HG02571 (cell line): ENCODE results near the gene ABHD2.
A peak's percentile ranks its signal among the peaks of the same experiment; 100 is the strongest.
"Not testable (repeated sequence)": the region's sequence is repeated elsewhere in the genome, so short reads cannot be mapped to it uniquely, and the experiment has no call there.

Experiments used
- ATAC-seq: cut with Tn5 transposase; IDR thresholded peaks from one replicate; pipeline ENCODE4 v1.9.1; 2021; ENCODE audit warnings: mild to moderate bottlenecking, moderate library complexity; ENCODE audit not compliant: unreplicated experiment

ABHD2 gene

GRCh38 chr15:89087830-89088604 is at the start of gene ABHD2:
TSS of gene ABHD2 (plus strand) at chr15:89088456. CDS start at chr15:89116328, 27,872 bp downstream.
- peak; percentile 96 for ATAC-seq

- ATAC-seq = no peak
Measured at GRCh38 chr15:89039142-89039541, 49.1 kb upstream of the ABHD2 start.

DNA sequence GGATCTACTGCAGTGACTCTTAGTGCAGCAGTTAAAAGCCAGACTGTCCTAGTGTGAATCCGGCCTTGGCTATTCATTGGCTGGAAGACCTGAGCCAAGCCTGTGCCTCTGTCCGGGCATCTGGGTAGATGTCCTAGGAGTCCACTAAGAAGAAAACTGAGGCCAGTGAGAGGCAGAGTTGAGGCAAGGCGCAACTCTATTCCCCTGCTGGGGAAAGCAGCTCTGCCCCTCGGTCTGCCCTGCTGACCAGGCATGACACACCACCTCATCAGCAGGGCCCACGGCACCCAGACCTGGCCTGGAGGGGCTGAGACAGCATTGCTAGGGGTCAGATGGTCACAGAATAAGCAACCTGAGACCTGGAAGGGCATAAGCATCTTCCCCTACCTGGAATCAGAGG is 46.7 kb upstream of the ABHD2 start:
- no peak for ATAC-seq

DNA sequence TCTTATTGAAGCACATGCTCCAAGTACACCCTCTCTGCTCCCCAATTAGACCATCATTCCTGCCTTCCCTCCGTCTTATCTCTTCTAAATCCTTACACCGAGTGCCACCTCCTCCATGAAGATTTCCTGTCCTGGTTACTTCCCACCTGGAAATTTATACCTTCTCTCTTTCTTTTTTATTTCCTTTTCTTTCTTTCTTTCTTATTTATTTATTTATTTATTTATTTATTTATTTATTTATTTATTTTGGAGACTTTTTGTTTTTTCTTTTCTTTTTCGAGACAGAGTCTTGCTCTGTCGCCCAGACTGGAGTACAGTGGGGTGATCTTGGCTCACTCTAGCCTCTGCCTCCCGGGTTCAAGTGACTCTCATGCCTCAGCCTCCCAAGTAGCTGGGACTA is 45.9 kb upstream of the ABHD2 start:
- ATAC-seq = no peak

DNA sequence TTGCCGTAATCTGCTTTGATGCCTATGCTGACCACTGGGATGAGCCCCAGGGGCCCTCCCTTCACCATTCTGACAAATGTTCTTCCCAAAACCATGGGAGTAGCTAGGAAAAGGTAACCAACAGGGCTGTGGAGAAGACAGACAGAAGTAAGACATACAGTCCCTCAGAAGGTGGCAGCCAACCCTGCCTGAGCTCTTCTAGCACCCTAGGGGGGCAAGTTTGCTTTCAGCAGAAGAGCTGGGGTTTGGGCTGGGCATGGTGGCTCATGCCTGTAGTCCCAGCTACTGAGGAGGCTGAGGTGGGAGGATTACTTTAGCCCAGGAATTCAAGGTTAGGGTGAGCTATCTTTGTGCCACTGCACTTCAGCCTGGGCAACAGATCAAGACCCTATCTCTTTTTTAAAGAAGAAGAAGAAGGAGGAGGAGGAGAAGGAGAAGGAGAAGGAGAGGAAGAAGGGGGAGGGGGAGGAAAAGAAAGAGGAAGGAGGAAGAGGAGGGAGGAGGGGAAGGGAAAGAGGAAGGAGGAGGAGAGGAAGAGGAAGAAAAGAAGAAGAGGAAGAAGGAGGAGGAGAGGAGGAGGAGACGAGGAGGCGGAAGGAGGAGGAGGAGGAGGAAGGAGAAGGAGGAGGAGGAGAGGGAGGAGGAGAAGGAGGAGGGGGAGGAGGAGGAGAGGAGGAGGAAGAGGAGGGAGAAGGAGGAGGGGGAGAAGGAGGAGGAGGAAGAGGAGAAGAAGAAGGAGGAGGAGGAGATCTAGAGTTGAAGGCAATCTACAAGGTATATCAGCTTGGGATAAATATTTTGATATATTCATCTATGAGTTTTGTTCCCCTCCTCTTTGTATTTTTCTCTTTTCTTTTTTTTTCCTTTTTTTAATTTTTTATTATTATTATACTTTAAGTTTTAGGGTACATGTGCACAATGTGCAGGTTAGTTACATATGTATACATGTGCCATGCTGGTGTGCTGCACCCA is 44.9 kb upstream of the ABHD2 start:
- no peak for ATAC-seq

GRCh38 chr15:89049016-89049666 is 39.1 kb upstream of the ABHD2 start:
- ATAC-seq = not testable (repeated sequence)

DNA sequence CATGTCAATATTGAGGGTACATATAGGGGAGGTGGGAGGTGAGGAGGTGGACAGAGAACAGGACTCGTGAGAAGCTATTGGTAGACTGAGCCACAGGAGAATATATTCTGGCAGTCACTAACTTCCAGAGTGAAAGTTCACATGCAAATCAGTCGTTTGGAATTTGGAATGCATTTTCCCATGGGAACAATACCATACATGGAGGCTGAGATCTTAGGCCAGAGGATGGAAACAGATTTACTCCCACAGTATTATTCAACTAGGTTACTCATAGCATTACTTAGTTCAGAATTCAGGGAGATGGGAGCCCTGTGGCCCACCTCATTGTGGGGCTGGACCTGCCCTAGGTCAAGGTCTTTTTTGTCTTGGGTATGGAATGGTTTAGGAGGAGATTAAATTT is 36.4 kb upstream of the ABHD2 start:
- no peak for ATAC-seq

GRCh38 chr15:89052474-89052873 is 35.8 kb upstream of the ABHD2 start:
- no peak for ATAC-seq

- ATAC-seq = no peak
Measured at GRCh38 chr15:89054873-89055272, 33.4 kb upstream of the ABHD2 start.

- peak; percentile 68 for ATAC-seq
Measured at GRCh38 chr15:89057506-89058133, 30.6 kb upstream of the ABHD2 start.

DNA sequence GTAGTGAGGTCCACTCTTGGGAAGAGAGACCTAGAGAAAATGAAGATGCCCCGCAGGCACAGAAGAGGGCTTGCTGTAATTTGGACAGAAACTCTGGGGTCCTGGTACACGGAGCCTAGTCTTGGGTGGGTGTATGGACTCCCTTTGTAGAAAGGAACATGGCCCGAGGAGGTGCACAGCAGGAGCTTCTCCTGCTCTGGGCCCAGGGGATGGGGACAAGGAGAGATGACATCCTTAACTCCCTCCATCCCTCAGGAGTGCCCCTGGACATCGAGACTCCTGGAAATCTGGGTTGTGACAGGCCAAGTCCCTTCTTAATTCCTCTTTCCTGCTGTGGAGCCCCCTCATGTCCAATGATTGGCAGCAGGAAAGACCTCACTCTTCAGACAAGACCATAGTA is 29.9 kb upstream of the ABHD2 start:
- ATAC-seq = no peak

DNA sequence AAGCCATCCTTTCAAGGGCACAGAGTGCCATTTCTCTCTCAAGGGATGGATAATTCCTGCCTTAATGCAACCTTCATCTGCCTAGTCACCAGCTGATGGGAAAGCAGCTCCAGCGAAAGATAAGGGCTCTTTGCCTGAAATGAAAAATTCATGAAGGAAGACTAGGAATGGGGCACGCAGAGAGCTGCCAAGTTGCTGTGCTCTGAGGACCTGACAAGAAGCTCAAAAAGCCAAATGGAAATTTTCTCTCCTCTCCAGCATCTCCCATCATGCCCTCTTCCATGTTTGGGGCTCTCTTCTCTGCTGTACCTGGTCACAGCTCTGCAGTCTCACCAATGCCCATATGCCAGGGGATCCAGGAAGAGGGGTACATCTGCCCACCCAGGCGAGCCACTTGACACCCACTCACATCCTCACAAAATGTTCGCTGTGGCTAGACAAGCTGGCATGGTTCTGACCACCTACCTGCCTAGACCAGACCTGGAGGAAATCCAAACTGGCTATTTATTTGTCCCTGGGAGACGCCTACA is 29.3 kb upstream of the ABHD2 start:
- no peak for ATAC-seq

DNA sequence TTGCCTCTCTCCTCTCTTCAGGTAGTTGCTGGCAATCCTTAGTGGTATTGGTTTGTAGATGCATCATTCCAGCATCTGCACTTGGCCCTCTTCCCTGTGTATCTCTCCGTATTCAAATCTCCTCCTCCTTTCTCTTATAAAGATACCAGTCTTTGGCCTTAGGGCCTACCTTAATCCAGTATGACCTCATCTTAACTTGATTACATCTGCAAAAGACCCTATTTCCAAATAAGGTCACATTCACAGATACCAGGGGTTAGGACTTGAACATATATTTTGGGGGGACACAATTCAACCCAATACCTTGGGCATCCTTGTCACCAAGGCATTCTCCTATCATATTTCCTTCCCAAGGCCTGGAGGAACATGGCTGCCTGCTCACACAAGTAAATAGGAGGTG is 22.0 kb upstream of the ABHD2 start:
- ATAC-seq = no peak

DNA sequence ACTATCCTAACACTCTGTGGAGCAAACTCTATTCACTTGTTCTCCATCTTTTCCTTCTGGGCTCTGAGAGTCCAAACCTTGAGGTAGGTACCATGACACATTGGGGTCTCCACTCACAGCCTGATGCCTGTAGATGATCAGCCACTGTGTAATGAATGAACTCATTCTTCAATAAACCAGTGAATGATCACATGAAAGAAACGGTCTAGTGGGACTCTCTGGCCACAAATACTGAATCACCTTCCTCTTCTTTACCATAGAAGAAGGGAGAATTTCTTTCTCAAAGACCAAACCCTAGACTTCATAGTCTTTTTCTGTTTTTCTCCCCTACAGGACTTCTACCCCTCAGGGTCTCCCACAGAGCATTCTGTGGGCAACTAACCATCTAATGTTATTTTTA is 20.5 kb upstream of the ABHD2 start:
- no peak for ATAC-seq

DNA sequence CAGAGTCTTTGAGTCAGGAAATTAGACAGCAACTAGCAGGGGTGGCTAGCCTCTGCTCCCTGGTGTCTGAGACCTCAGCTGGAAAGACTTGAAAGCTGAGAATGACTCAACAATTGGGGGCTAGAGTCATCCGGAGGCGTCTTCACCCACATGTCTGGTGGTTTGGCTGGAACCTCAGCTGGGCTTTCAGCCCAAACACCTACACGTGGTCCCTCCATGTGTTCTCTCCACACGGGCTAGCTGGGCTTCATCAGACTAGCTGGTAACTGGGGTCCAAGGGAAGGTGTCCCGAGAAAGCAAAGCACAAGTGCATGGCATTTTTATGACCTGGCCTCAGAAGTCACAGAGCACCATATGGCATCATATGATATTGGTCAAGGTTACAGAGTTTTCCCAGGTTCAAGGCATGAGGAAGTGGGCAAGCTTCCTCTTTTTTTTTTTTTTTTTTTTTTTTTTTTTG is 19.9 kb upstream of the ABHD2 start:
- peak; percentile 96 for ATAC-seq

- ATAC-seq = no peak
Measured at GRCh38 chr15:89070197-89071124, 17.8 kb upstream of the ABHD2 start.

GRCh38 chr15:89071471-89071870 is 16.8 kb upstream of the ABHD2 start:
- no peak for ATAC-seq

- no peak for ATAC-seq
Measured at GRCh38 chr15:89072277-89072869, 15.9 kb upstream of the ABHD2 start.

DNA sequence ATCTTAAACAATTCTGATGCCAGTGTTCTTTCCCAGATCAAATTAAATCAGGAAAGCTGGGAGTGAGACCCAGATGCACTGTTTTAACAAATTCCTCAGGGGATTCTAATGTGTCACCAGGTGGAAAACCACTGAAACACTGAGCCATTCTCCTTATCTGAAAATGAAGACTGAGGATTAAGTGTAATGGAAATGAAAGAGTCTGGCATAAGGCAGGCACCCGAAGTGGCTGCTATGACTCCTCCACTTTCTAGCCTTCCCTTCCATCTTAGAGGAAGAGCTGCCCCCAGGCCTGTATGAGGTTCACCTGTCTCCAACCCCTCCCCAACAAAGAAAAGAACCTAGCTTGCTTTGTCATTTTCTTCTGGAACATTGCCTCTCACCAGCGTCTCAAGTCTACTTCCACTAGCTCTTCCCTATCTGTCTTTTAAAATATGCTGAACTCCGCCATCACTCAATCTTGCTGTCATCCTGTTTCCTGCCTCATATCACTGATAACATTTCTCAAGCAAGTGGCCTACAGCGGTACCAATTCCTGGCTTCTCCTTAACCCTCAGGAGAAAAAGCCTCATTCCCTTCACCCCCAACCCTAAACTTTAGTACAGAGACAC is 13.7 kb upstream of the ABHD2 start:
- no peak for ATAC-seq
